Keratinocyte (primary cell): ENCODE data around the gene PHACTR1. TPM values are rescaled to one million over a fixed set of nuclear protein-coding genes. Genes with fewer than 3 reads are reported as not detected.

Source experiments
- DNase-seq: peaks from one replicate; pipeline ENCODE4 v3.0.0-alpha.2; 2011; ENCODE audit warnings: low read depth, missing footprints, low spot score
- FAIRE-seq: peaks from 2 replicates; lab custom pipeline; 2011; peaks lifted over from hg19 to GRCh38; lab: Jason Lieb, UNC
- H2AFZ ChIP-seq: 2 replicates; pipeline ENCODE4 v1.6.0; 2012; ENCODE audit warnings: low read length, control low read depth, inconsistent platforms; ENCODE audit not compliant: control insufficient read depth
- H3K27ac ChIP-seq: 2 replicates; pipeline ENCODE4 v1.5.1; 2011; ENCODE audit warnings: low read length; ENCODE audit not compliant: control insufficient read depth, insufficient read depth
- H3K27me3 ChIP-seq: 3 replicates; pipeline ENCODE4 v1.6.0; 2011; ENCODE audit warnings: low read length; ENCODE audit not compliant: control insufficient read depth, insufficient read depth; ENCODE audit errors: extremely low read depth
- H3K36me3 ChIP-seq, 2 experiments: 2 replicates in 1 of 2; 3 replicates in 1 of 2; pipeline ENCODE4 v1.5.1; 2011; ENCODE audit warnings: low read length in 2 of 2, mild to moderate bottlenecking in 1 of 2; ENCODE audit not compliant: control insufficient read depth in 2 of 2, insufficient read depth in 2 of 2; ENCODE audit errors: extremely low read depth in 1 of 2
- H3K4me1 ChIP-seq: 3 replicates; pipeline ENCODE4 v1.5.1; 2011; ENCODE audit warnings: low read length; ENCODE audit not compliant: control insufficient read depth, insufficient read depth; ENCODE audit errors: extremely low read depth
- H3K4me2 ChIP-seq: 3 replicates; pipeline ENCODE4 v1.6.0; 2011; ENCODE audit warnings: low read depth, low read length; ENCODE audit not compliant: control insufficient read depth, insufficient read depth; ENCODE audit errors: extremely low read depth
- H3K4me3 ChIP-seq, 3 experiments: fragments of 200-600 bp in 1 of 3; sonication (generic) in 1 of 3; 2 replicates in 2 of 3; 3 replicates in 1 of 3; pipeline ENCODE4 v1.5.1; 2011 to 2016; ENCODE audit warnings: low read length in 3 of 3, mild to moderate bottlenecking in 3 of 3, control low read depth in 2 of 3, inconsistent platforms in 1 of 3, low read depth in 1 of 3, mixed read lengths in 1 of 3, mixed run types in 1 of 3, moderate library complexity in 1 of 3; ENCODE audit not compliant: control insufficient read depth in 2 of 3, insufficient read depth in 2 of 3; ENCODE audit errors: extremely low read depth in 1 of 3
- H3K79me2 ChIP-seq: 2 replicates; pipeline ENCODE4 v1.6.0; 2012; ENCODE audit warnings: low read length; ENCODE audit not compliant: control insufficient read depth, insufficient read depth
- H3K9ac ChIP-seq: 3 replicates; pipeline ENCODE4 v1.6.0; 2011; ENCODE audit warnings: low read length; ENCODE audit not compliant: control insufficient read depth, insufficient read depth; ENCODE audit errors: extremely low read depth
- H3K9me1 ChIP-seq: 3 replicates; pipeline ENCODE4 v1.6.0; 2011; ENCODE audit warnings: low read length; ENCODE audit not compliant: control insufficient read depth, insufficient read depth; ENCODE audit errors: extremely low read depth
- H3K9me3 ChIP-seq: 2 replicates; pipeline ENCODE4 v1.5.1; 2012; ENCODE audit warnings: low read depth, low read length; ENCODE audit not compliant: control insufficient read depth
- H4K20me1 ChIP-seq: 3 replicates; pipeline ENCODE4 v1.6.0; 2011; ENCODE audit warnings: low read length; ENCODE audit not compliant: control insufficient read depth, insufficient read depth; ENCODE audit errors: extremely low read depth
- CTCF ChIP-seq, 3 experiments: IDR thresholded peaks in 1 of 3; conservative IDR thresholded peaks in 1 of 3; optimal IDR thresholded peaks in 1 of 3; 2 replicates in 2 of 3; 3 replicates in 1 of 3; pipeline versions ENCODE3 to v1.5.1; 2011; ENCODE audit warnings: low read length in 3 of 3, mild to moderate bottlenecking in 3 of 3, moderate library complexity in 2 of 3, control low read depth in 1 of 3, inconsistent platforms in 1 of 3; ENCODE audit not compliant: insufficient read depth in 2 of 3; ENCODE audit errors: extremely low read depth in 1 of 3
- EZH2 ChIP-seq: IDR thresholded peaks from one replicate; pipeline ENCODE4 v1.6.1; 2012; ENCODE audit warnings: inconsistent platforms, mild to moderate bottlenecking, low read length, moderate library complexity
- dilution Hi-C: fragments of 300-500 bp; cut with MboI; formaldehyde crosslinking; loops from one replicate; pipeline ENCODE4 v1.7.0; 2020; ENCODE audit warnings: low sequenced_read_pairs; ENCODE audit not compliant: extremely low pct_ligation_motif_present
- polyA plus RNA-seq, 5 experiments: library from polyadenylated mRNA; depleted of rRNA in 3 of 5; stranded (reverse) in 3 of 5; stranded (forward) in 1 of 5; unstranded in 1 of 5; fragments of >200 nt; gene quantifications; 1 replicate in 1 of 5; 2 replicates in 3 of 5; 3 replicates in 1 of 5; pipeline versions ENCODE4 v1.2.1 to v1.2.3, GENCODE V29; 2011 to 2012; ENCODE audit warnings: missing spikeins in 2 of 5, low read depth in 1 of 5, low replicate concordance in 1 of 5

Gene PHACTR1
- polyA plus RNA-seq, 1 donor (not counting 4 experiments of a cell fraction or from before 2014, with no cell fraction given) = 0.22 TPM

GRCh38 chr6:13089296-13089994, 372.9 kb downstream of the PHACTR1 start:
- Histone ChIP-seq H3K4me1 (no peaks in the 10 kb centered on the region), H3K36me3 (no peaks in the 10 kb centered on the region), H3K27ac (no peak overlapping the region), H3K4me2 (no peak overlapping the region), H3K4me3 (no peak overlapping the region), H3K9me1 (no peaks in the 10 kb centered on the region), H3K9me3 (no peaks in the 10 kb centered on the region), H3K9ac (no peak overlapping the region), H2AFZ (no peak overlapping the region), H3K79me2 (no peaks in the 10 kb centered on the region), H4K20me1 (no peaks in the 10 kb centered on the region), H3K27me3 (no peaks in the 10 kb centered on the region)
- DNase-seq (no peak), FAIRE-seq (no peak)
- TF ChIP-seq CTCF (optimal IDR thresholded peaks at IDR 0.05 in 1 of 3, IDR thresholded peaks at IDR 0.05 in 1 of 3, conservative IDR thresholded peaks at IDR 0.05 in 1 of 3; ENCODE audit: extremely low read depth in 1 of 3, insufficient read depth in 2 of 3, low read length in 3 of 3) (no peak), EZH2 (no peak)
- dilution Hi-C loops = no loop called here

- no peaks in the 10 kb centered on the region for H3K4me1 ChIP-seq
- no peak overlapping the region for H3K9ac ChIP-seq
- no peak overlapping the region for H3K27ac ChIP-seq
- no peaks in the 10 kb centered on the region for H3K9me1 ChIP-seq
- dilution Hi-C loops = no loop called here
- H3K4me2 ChIP-seq = no peak overlapping the region
- no peaks in the 10 kb centered on the region for H3K36me3 ChIP-seq
- no peak overlapping the region for H2AFZ ChIP-seq
- H3K9me3 ChIP-seq = no peaks in the 10 kb centered on the region
- DNase-seq (no peak), FAIRE-seq (no peak)
- H3K79me2 ChIP-seq = no peaks in the 10 kb centered on the region
- H4K20me1 ChIP-seq = no peaks in the 10 kb centered on the region
- H3K27me3 ChIP-seq = no peaks in the 10 kb centered on the region
- no peak overlapping the region for H3K4me3 ChIP-seq
- TF ChIP-seq EZH2 = no peak
- no peak for TF ChIP-seq CTCF (optimal IDR thresholded peaks at IDR 0.05 in 1 of 3, IDR thresholded peaks at IDR 0.05 in 1 of 3, conservative IDR thresholded peaks at IDR 0.05 in 1 of 3; ENCODE audit: extremely low read depth in 1 of 3, insufficient read depth in 2 of 3, low read length in 3 of 3)
Observed at GRCh38 chr6:13091192-13091591, 374.6 kb downstream of the PHACTR1 start.
